MV-4-11 (cell line): ENCODE measurements around the gene PLEKHG2.
A peak's percentile ranks its signal among the peaks of the same experiment; 100 is the strongest.

ENCODE experiments used
- DNase-seq: peaks from one replicate; lab custom pipeline; 2025; lab: John Stamatoyannopoulos, UW

Gene PLEKHG2

GRCh38 chr19:39384839-39385568, 27.5 kb upstream of the PLEKHG2 start:
- DNase-seq: no peak

- DNase-seq: no peak
Observed at GRCh38 chr19:39385629-39386411, 26.6 kb upstream of the PLEKHG2 start.

- no peak for DNase-seq
Observed at GRCh38 chr19:39386557-39386956, 25.9 kb upstream of the PLEKHG2 start.

- DNase-seq: no peak
Observed at GRCh38 chr19:39388657-39389056, 23.8 kb upstream of the PLEKHG2 start.

GRCh38 chr19:39389631-39390414, 22.6 kb upstream of the PLEKHG2 start:
- no peak for DNase-seq

GRCh38 chr19:39390451-39390750, 22.1 kb upstream of the PLEKHG2 start:
- DNase-seq: no peak

GRCh38 chr19:39390751-39391437, 21.6 kb upstream of the PLEKHG2 start, which contains the start of the genes MED29 and PAF1:
Gene MED29 (plus strand): TSS chr19:39391378. CDS start chr19:39391423, 45 bp downstream.
Gene PAF1 (minus strand): TSS chr19:39391106. CDS start chr19:39390864, 242 bp downstream.
- DNase-seq: peak; percentile 100

GRCh38 chr19:39397360-39398296, 14.8 kb upstream of the PLEKHG2 start:
- DNase-seq: peak; percentile 94

- peak; percentile 99 for DNase-seq
Observed at GRCh38 chr19:39398297-39398864, 14.1 kb upstream of the PLEKHG2 start.

- DNase-seq: no peak
Observed at GRCh38 chr19:39399668-39400050, 12.8 kb upstream of the PLEKHG2 start.

- DNase-seq: no peak
Observed at GRCh38 chr19:39400061-39400460, 12.4 kb upstream of the PLEKHG2 start.

GRCh38 chr19:39401070-39401548, 11.4 kb upstream of the PLEKHG2 start:
- DNase-seq: no peak

- DNase-seq: peak; percentile 62
Observed at GRCh38 chr19:39401549-39402345, 10.7 kb upstream of the PLEKHG2 start.

- peak; percentile 95 for DNase-seq
Observed at GRCh38 chr19:39402346-39403300, 9.8 kb upstream of the PLEKHG2 start.

- peak; percentile 98 for DNase-seq
Observed at GRCh38 chr19:39403331-39404312, 8.8 kb upstream of the PLEKHG2 start.

GRCh38 chr19:39405261-39405957, 7.1 kb upstream of the PLEKHG2 start:
- DNase-seq: no peak
